Stimulated activated CD4-positive, alpha-beta T cell treated with anti-CD3 and anti-CD28 coated beads, Interleukin-12 subunit alpha, Interleukin-12 subunit beta, amount 100 ng/mL, for 24 hours (primary cell): ENCODE results near the gene PTCD2.
"Not testable (repeated sequence)": the region's sequence is repeated elsewhere in the genome, so short reads cannot be mapped to it uniquely, and the experiment has no call there.

Source experiments
- DNase-seq, 2 experiments: peaks; one replicate each; pipeline ENCODE4 v3.0.0-alpha.2; 2020; ENCODE audit warnings: low read depth in 2 of 2

PTCD2 gene

GRCh38 chr5:72379936-72380335 is 59.8 kb downstream of the PTCD2 start:
- no peak for DNase-seq

GRCh38 chr5:72380492-72381274 is 60.5 kb downstream of the PTCD2 start:
- DNase-seq, result no peak

- DNase-seq, result no peak
Observed at GRCh38 chr5:72383280-72383679, 63.1 kb downstream of the PTCD2 start.

- no peak for DNase-seq
Observed at GRCh38 chr5:72383726-72384125, 63.6 kb downstream of the PTCD2 start.

- DNase-seq, result no peak
Observed at GRCh38 chr5:72386639-72387038, 66.5 kb downstream of the PTCD2 start.

- DNase-seq, result no peak
Observed at GRCh38 chr5:72387985-72388384, 67.8 kb downstream of the PTCD2 start.

GRCh38 chr5:72388646-72389045 is 68.5 kb downstream of the PTCD2 start:
- no peak for DNase-seq

GRCh38 chr5:72390836-72391235 is 70.7 kb downstream of the PTCD2 start:
- DNase-seq, result no peak

- DNase-seq, result no peak
Observed at GRCh38 chr5:72392326-72392733, 72.2 kb downstream of the PTCD2 start.

- DNase-seq, result no peak
Observed at GRCh38 chr5:72393052-72393451, 72.9 kb downstream of the PTCD2 start.

- no peak for DNase-seq
Observed at GRCh38 chr5:72394688-72395087, 74.5 kb downstream of the PTCD2 start.

- DNase-seq, result no peak
Observed at GRCh38 chr5:72397836-72398235, 77.7 kb downstream of the PTCD2 start.

GRCh38 chr5:72400950-72401349 is 80.8 kb downstream of the PTCD2 start:
- no peak for DNase-seq

- no peak for DNase-seq
Observed at GRCh38 chr5:72402381-72402890, 82.3 kb downstream of the PTCD2 start.

GRCh38 chr5:72402959-72403628 is 82.9 kb downstream of the PTCD2 start:
- DNase-seq, result no peak

GRCh38 chr5:72404771-72405170 is 84.6 kb downstream of the PTCD2 start:
- DNase-seq, result not testable (repeated sequence)

GRCh38 chr5:72407078-72407477 is 86.9 kb downstream of the PTCD2 start:
- DNase-seq, result no peak

- DNase-seq, result no peak
Observed at GRCh38 chr5:72407541-72407940, 87.4 kb downstream of the PTCD2 start.

GRCh38 chr5:72408127-72408526 is 88.0 kb downstream of the PTCD2 start:
- no peak for DNase-seq

- no peak for DNase-seq
Observed at GRCh38 chr5:72408603-72409002, 88.4 kb downstream of the PTCD2 start.

- DNase-seq, result no peak
Observed at GRCh38 chr5:72410688-72411295, 90.6 kb downstream of the PTCD2 start.

- no peak for DNase-seq
Observed at GRCh38 chr5:72412283-72413055, 92.3 kb downstream of the PTCD2 start.
